NCI-H2081 treated with DMSO at 0.1 percent for 48 hours (cell line): ENCODE measurements around the gene KIF15.
"Not testable (repeated sequence)": the region's sequence is repeated elsewhere in the genome, so short reads cannot be mapped to it uniquely, and the experiment has no call there.

Experiments used
- DNase-seq: peaks from one replicate; lab custom pipeline; 2025; lab: John Stamatoyannopoulos, UW

Gene KIF15, protein sequence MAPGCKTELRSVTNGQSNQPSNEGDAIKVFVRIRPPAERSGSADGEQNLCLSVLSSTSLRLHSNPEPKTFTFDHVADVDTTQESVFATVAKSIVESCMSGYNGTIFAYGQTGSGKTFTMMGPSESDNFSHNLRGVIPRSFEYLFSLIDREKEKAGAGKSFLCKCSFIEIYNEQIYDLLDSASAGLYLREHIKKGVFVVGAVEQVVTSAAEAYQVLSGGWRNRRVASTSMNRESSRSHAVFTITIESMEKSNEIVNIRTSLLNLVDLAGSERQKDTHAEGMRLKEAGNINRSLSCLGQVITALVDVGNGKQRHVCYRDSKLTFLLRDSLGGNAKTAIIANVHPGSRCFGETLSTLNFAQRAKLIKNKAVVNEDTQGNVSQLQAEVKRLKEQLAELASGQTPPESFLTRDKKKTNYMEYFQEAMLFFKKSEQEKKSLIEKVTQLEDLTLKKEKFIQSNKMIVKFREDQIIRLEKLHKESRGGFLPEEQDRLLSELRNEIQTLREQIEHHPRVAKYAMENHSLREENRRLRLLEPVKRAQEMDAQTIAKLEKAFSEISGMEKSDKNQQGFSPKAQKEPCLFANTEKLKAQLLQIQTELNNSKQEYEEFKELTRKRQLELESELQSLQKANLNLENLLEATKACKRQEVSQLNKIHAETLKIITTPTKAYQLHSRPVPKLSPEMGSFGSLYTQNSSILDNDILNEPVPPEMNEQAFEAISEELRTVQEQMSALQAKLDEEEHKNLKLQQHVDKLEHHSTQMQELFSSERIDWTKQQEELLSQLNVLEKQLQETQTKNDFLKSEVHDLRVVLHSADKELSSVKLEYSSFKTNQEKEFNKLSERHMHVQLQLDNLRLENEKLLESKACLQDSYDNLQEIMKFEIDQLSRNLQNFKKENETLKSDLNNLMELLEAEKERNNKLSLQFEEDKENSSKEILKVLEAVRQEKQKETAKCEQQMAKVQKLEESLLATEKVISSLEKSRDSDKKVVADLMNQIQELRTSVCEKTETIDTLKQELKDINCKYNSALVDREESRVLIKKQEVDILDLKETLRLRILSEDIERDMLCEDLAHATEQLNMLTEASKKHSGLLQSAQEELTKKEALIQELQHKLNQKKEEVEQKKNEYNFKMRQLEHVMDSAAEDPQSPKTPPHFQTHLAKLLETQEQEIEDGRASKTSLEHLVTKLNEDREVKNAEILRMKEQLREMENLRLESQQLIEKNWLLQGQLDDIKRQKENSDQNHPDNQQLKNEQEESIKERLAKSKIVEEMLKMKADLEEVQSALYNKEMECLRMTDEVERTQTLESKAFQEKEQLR (N-terminal part only)

DNA sequence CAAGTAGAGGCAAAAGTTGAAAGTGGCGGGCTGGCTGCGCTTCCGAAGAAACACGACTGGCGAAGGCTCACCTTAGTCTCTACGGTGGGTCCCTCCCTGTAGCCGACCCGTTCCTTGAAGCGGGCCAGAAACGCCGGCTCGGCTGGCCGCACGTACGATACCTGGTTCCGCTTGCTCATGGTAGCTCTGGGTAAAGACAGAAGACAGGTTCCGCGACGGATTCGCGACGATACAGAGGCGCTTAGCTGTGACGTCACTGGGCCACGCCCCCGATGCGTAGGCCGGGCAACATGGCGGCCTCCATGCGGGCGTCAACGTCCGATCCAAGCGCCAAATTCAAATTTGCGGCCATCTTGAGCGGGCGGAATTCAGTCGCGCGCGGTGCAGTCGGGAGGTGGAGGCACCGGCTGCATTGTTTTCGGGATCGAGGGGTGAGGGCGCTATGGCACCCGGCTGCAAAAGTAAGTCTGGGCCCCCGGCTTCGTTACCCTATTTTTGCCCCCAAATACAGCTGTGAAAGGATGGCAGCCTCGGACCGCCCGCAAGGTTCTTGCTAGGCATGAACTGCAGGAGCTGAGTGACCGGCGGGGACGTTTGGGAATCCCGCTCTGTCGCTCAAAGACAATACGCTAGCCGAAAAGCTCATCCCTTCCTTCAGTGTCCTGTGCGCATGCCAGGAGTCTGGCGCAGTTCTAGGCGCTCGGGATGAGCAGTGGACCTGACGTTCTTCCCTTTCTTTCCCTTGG is at the start of gene KIF15, which contains the start of gene KIAA1143:
Gene KIF15 (plus strand): TSS at position 371 of the 746 bp plus-strand sequence. CDS start 72 bp downstream, at position 443.
Gene KIAA1143 (minus strand): TSS at position 196 of the 746 bp plus-strand sequence. CDS start 17 bp downstream, at position 179.
- peak; percentile 83 for DNase-seq

DNA sequence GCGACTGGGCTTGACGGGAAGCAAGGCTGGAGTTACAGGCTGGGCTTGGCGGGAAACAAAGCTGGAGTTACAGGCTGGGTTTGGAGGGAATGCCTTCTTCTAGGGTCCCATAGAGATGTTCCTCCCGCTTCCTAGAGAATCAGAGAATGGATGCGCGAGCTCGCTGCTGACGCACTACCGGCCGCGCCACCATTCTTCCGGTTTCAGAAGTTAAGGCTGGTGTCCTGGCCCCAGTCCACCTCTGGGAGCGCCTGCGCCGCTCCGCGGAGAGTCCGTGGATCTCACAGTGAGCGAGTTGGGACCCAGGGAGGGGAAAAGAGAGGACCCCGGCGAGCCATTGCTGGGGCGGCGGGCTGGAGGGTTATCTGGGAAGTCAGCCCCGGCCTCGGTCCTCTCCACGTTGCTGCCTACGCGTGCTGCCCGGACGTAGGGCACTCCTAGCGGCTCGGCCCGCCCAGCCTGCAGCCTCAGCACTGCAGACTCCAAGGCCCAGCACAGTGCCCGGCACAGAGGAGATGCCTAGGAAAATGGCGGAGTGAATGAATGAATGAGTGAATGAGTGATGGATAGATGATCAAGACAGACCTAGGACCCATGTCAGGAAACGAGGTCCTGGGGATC is 49.0 kb upstream of the KIF15 start, which contains the start of gene ZNF502:
Gene ZNF502 (plus strand): TSS at position 206 of the 621 bp plus-strand sequence. CDS start 7,602 bp downstream, outside the sequence.
- DNase-seq, result peak; percentile 17

DNA sequence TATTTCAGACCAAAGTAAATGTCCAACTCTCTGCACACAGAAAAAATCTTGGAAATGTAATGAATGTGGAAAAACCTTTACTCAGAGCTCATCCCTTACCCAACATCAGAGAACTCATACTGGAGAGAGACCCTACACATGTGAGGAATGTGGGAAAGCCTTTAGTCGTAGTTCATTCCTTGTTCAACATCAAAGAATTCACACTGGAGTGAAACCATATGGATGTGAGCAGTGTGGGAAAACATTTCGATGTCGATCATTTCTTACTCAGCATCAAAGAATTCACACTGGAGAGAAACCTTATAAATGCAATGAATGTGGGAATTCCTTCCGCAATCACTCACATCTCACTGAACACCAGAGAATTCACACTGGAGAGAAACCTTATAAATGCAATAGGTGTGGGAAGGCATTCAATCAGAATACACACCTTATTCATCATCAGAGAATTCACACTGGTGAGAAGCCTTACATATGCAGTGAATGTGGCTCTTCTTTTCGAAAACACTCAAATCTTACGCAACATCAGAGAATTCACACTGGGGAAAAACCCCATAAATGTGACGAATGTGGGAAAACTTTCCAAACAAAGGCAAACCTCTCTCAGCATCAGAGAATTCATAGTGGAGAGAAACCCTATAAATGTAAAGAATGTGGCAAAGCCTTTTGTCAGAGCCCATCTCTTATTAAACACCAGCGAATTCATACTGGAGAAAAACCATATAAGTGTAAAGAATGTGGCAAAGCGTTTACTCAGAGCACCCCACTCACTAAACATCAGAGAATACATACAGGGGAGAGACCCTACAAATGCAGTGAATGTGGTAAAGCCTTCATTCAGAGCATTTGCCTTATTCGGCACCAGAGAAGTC is 40.1 kb upstream of the KIF15 start:
- DNase-seq, result no peak

DNA sequence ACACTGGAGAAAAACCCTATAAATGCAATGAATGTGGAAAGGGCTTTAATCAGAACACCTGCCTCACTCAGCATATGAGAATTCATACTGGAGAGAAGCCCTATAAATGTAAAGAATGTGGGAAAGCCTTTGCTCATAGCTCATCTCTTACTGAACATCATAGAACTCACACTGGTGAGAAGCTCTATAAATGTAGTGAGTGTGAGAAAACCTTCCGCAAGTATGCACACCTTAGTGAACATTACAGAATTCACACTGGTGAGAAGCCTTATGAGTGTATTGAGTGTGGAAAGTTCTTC is 39.5 kb upstream of the KIF15 start:
- DNase-seq, result no peak

DNA sequence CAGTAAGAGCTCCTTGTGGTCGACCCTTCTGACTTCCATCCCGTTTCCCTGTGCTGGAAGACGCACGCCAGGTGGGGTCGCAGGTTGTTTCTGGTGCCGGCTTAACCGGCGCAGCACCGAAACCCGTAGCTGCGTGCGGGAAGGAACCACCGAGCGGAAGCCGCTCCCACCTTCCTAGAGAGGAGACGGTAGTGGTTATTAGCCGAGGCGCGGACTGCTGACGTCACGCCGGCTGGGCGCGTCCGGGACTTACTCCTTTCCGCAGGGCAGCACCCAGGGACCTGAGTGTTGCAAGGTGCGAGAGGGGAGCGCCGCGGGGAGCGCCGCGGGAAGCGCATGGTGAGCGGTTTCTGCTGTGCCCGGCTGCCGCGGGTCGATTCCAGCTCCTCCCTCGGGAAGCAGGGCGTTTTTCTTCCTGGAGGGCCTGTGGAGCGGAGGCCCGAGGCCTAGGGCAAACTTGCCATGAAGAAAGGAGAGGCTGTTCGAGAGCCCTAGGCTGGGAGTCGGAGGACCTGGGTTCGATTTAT is 32.1 kb upstream of the KIF15 start, which contains the start of gene ZNF501:
Gene ZNF501 (plus strand): TSS at position 252 of the 527 bp plus-strand sequence. CDS start 4,787 bp downstream, outside the sequence.
- peak; percentile 39 for DNase-seq

DNA sequence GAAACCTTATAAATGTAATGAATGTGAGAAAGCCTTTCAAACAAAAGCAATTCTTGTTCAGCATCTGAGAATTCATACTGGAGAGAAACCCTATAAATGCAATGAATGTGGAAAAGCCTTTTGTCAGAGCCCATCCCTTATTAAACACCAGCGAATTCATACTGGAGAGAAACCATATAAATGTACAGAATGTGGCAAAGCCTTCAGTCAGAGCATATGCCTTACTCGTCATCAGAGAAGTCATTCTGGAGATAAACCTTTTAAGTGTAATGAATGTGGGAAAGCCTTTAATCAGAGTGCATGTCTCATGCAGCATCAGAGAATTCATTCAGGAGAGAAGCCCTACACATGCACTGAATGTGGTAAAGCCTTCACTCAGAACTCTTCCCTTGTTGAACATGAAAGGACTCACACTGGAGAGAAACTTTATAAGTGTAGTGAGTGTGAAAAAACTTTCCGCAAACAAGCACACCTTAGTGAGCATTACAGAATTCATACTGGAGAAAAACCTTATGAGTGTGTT is 26.9 kb upstream of the KIF15 start:
- DNase-seq, result no peak

- no peak for DNase-seq
These were observed 532 bp upstream of the KIF15 start for GRCh38 chr3:44761101-44761423.

- DNase-seq, result no peak
These were observed 630 bp downstream of the KIF15 start for GRCh38 chr3:44762170-44762677.

DNA sequence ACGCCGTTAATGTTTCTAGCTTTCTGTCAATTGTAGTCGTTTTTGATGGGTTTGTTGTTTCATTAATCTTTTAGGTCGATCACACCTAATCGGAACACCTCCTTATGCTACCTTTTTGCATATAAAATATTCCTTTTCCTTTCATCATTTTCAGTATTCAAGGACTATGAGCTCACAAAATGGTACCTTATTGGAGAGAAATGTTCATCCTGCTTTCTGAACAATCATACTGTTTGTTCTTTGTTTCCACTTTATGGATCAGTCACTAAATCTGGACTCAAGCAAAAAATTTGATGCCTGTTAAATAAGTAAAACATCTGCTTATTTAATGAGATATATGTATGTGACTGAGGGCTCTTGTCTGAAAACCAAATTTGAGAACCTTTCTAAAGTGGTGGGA is 1.1 kb downstream of the KIF15 start:
- no peak for DNase-seq

GRCh38 chr3:44764248-44764647 is 2.7 kb downstream of the KIF15 start:
- no peak for DNase-seq

DNA sequence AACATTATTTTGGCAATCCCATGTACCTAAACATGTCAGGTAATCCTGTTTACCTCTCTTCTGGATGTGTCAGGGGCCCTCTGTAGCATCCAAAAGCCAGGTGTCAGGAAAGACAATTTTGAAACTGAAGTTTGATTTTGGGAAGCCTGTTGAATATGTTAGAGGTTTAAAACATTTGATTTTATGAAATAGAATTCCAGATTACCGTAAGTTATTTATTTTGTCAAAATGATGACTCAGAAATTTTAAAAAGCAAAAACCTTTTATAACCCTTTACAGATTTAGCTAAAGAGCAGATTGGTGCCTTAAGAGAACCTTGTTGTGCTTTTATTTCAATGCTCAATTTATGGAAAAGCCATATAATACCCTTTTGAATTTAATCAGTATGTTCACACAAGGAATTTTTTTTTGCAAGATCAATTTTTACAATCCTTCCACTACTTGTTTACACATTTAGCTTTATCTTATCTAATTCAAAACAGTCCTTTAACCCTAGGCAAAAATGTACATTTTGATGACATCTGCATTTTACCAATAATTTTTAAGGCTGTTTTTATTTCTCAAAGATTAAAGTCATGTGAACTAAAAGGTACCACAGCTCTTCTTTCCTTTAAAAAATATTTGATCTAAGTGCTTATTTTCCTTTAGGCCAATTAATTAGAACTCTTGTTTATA is 10.0 kb downstream of the KIF15 start:
- no peak for DNase-seq

DNA sequence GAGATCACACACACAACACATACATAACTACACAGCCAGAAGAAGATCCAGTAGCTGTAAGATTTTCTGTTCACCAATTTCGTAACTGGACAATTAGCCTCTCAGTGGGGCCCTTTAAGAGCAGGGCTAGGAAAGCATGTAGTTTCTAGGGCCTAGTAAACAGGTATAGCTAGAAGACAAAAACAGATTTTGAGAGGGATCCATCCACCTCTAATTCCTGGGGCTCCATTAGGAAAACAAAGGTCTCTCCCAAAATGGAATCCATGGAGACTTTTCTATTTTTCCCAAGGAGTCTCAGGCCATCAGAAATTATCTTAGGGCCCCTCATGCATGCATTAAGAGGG is 10.5 kb downstream of the KIF15 start:
- no peak for DNase-seq

- no peak for DNase-seq
These were observed 21.3 kb downstream of the KIF15 start for GRCh38 chr3:44782891-44783290.

- no peak for DNase-seq
These were observed 33.6 kb downstream of the KIF15 start for GRCh38 chr3:44795197-44795596.

- no peak for DNase-seq
These were observed 40.4 kb downstream of the KIF15 start for GRCh38 chr3:44802011-44802410.

DNA sequence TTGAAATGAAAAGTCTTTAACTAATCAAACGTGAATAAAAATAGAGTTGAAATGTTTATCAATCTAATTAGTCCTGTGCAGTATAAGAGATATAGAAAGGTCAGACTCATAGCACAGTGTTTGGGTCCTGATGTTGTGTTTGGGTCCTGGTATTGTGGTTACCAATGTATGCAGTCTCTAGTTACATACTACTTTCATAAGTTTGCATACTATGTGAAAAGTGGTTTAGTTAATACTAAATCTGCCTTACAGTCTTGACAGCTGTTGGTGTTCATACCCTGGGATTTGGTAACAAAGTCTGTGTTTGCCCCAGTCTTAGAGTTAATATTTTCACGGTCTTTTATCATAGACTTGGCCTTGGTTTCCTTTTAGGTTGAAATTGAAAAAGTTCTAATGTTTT is 41.7 kb downstream of the KIF15 start:
- no peak for DNase-seq

GRCh38 chr3:44805960-44806359 is 44.4 kb downstream of the KIF15 start:
- no peak for DNase-seq

- no peak for DNase-seq
These were observed 53.2 kb downstream of the KIF15 start for GRCh38 chr3:44814751-44815150.

GRCh38 chr3:44816334-44816733 is 54.7 kb downstream of the KIF15 start:
- not testable (repeated sequence) for DNase-seq
